Measurements from ENCODE around the gene PDCD1LG2. TPM values are rescaled to one million over a fixed set of nuclear protein-coding genes. Genes with fewer than 3 reads are reported as not detected.
"Not testable (repeated sequence)": the region's sequence is repeated elsewhere in the genome, so short reads cannot be mapped to it uniquely, and the experiment has no call there.

Gene PDCD1LG2
- total RNA-seq, 6 experiments from 2014 or later: 0.49 to 2.4 (median 1.1) TPM

GRCh38 chr9:5577225-5577624 is 66.9 kb downstream of the PDCD1LG2 start:
- intact Hi-C loops (cut with DNase I): no loop called here
- Histone ChIP-seq H3K27me3 (no peaks in the 10 kb centered on the region), H3K4me1 (no peaks in the 10 kb centered on the region), H3K4me3 (no peak overlapping the region), H3K36me3 (no peaks in the 10 kb centered on the region), H3K9me3 (no peaks in the 10 kb centered on the region), H3K27ac (no peak overlapping the region)
- WGBS (ENCODE audit: insufficient coverage, low coverage, low lambda C conversion rate, missing lambda C conversion rate): 83% methylated on average over 2 of the region's 2 CpGs
- DNase-seq (no peak), ATAC-seq (no peak)
- TF ChIP-seq POLR2A (IDR thresholded peaks at IDR 0.05) (no peak), CTCF (IDR thresholded peaks at IDR 0.05) (no peak)

DNA sequence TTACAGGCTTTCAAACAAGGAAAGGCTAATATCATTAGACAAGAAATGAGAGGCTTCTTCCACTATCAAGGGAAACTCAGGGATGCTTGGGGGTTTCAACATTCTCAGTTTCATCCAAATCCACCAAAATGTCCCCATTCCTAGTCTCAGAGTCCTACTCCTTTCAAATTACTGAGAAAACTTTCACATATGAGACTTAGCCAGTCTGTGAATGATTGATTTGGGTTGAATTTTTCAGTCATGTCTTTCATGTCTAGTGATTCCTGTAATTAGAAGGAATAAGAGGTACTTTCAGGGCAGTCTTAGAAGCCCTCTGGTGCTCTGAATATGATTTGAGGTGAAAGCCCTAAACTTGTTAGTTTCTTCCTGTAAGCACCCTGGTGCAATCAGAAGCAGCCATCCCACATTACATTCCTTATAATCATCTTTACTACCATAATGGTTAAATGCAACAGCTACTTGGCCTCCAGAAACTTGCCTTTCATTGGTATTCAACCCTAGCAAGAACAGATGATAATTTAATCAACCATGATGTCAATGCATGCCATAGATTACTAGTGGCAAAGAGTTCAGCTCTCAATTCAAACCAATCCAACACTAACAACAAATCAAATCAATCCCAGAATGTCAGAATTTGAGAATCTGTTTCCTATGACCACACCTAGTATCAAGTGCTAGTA is 67.8 kb downstream of the PDCD1LG2 start:
- no peaks in the 10 kb centered on the region for H3K27me3 ChIP-seq
- no peak overlapping the region for H3K27ac ChIP-seq
- TF ChIP-seq CTCF (IDR thresholded peaks at IDR 0.05) (no peak), POLR2A (IDR thresholded peaks at IDR 0.05) (no peak)
- intact Hi-C loops (cut with DNase I): no loop called here
- H3K4me1 ChIP-seq: no peaks in the 10 kb centered on the region
- no peak for ATAC-seq
- no peak overlapping the region for H3K4me3 ChIP-seq
- H3K9me3 ChIP-seq: no peaks in the 10 kb centered on the region
- no peak for DNase-seq
- no peaks in the 10 kb centered on the region for H3K36me3 ChIP-seq

GRCh38 chr9:5578698-5579085 is 68.4 kb downstream of the PDCD1LG2 start:
- Histone ChIP-seq H3K4me3 (no peak overlapping the region), H3K9me3 (no peaks in the 10 kb centered on the region), H3K4me1 (no peaks in the 10 kb centered on the region), H3K27ac (no peak overlapping the region), H3K27me3 (no peaks in the 10 kb centered on the region), H3K36me3 (no peaks in the 10 kb centered on the region)
- no peak for TF ChIP-seq CTCF (IDR thresholded peaks at IDR 0.05)
- no peak for TF ChIP-seq POLR2A (IDR thresholded peaks at IDR 0.05)
- no peak for ATAC-seq
- intact Hi-C loops (cut with DNase I): no loop called here
- DNase-seq: no peak

DNA sequence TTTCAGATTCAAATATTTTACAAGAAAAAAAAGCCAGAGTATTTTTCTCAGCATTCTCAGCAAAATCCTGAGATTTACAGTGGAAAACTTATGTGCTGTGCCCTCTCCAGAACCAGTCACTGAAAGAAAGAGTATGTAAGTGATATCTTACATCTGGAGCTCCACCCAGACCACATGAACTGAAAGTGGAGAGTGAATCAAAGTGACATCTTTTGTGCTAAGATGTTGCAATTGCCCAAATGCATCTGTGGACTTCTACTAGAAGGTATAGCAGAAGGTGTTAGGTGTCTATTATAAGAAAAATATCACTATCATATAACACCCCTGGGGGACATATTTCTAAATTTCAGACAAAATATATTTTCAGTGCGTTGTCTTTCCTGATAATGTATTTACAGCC is 69.5 kb downstream of the PDCD1LG2 start:
- DNase-seq: no peak
- no peaks in the 10 kb centered on the region for H3K36me3 ChIP-seq
- H3K4me3 ChIP-seq: no peak overlapping the region
- H3K27ac ChIP-seq: no peak overlapping the region
- ATAC-seq: no peak
- H3K4me1 ChIP-seq: no peaks in the 10 kb centered on the region
- intact Hi-C loops (cut with DNase I): no loop called here
- no peaks in the 10 kb centered on the region for H3K9me3 ChIP-seq
- 88% methylated on average over 1 of the region's 1 CpG for WGBS (ENCODE audit: insufficient coverage, low coverage, low lambda C conversion rate, missing lambda C conversion rate)
- H3K27me3 ChIP-seq: no peaks in the 10 kb centered on the region
- TF ChIP-seq CTCF (IDR thresholded peaks at IDR 0.05) (no peak), POLR2A (IDR thresholded peaks at IDR 0.05) (no peak)

DNA sequence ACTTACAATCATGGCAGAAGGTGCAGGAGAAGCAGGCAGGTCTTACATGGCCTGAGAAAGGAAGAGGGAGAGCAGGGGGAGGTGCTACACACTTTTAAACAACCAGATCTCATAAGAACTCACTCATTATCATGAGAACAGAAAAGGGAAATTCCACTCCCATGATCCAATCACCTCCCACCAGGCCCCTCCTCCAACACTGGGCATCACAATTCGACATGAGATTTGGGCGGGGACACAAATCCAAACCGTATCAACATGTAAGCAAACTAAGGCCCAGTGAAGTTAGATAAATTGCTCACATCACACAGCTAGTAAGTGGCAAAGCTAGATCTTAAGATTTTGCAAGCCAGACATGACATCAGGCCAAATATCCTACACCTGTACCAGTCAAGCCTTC is 70.3 kb downstream of the PDCD1LG2 start:
- ATAC-seq: no peak
- no peak for DNase-seq
- intact Hi-C loops (cut with DNase I): no loop called here
- H3K4me1 ChIP-seq: no peaks in the 10 kb centered on the region
- H3K36me3 ChIP-seq: no peaks in the 10 kb centered on the region
- no peaks in the 10 kb centered on the region for H3K9me3 ChIP-seq
- 86% methylated on average over 3 of the region's 3 CpGs for WGBS (ENCODE audit: insufficient coverage, low coverage, low lambda C conversion rate, missing lambda C conversion rate)
- no peaks in the 10 kb centered on the region for H3K27me3 ChIP-seq
- H3K27ac ChIP-seq: no peak overlapping the region
- H3K4me3 ChIP-seq: no peak overlapping the region
- no peak for TF ChIP-seq POLR2A (IDR thresholded peaks at IDR 0.05)
- TF ChIP-seq CTCF (IDR thresholded peaks at IDR 0.05): no peak

DNA sequence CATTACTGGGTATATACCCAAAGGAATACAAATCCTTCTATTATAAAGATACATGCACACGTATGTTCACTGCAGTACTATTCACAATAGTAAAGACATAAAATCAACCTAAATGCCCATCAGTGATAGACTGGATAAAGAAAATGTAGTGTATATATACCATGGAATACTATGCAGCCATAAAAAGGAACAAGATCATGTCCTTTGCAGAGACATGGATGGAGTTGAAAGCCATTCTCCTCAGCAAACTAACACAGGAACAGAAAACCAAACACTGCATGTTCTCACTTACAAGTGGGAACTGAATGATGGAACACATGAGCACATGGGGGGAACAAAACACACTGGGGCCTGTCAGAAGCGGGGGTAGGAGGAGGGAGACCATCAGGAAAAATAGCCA is 71.4 kb downstream of the PDCD1LG2 start:
- H3K4me1 ChIP-seq; H3K27me3 ChIP-seq; H3K36me3 ChIP-seq; DNase-seq; H3K4me3 ChIP-seq; H3K27ac ChIP-seq; ATAC-seq; intact Hi-C loops (cut with DNase I); H3K9me3 ChIP-seq: not testable (repeated sequence)
- WGBS (ENCODE audit: insufficient coverage, low coverage, low lambda C conversion rate, missing lambda C conversion rate): 91% methylated on average over 2 of the region's 2 CpGs

Measured in right lobe of liver (tissue), 6 donors.